Calu3 (cell line): ENCODE data around the gene ADAM19. TPM values are rescaled to one million over a fixed set of nuclear protein-coding genes. Genes with fewer than 3 reads are reported as not detected.

ENCODE experiments used
- BruUV-seq: library from RNA; stranded (reverse); fragments of 400-500 nt; replicated peaks from 2 replicates; lab custom pipeline; 2021; lab: Mats Ljungman, UMichigan
- CTCF ChIA-PET: fragments of 300-600 bp; sonication (Branson Sonifier 250); formaldehyde crosslinking; loops from one replicate; lab custom pipeline; 2022; ENCODE audit warnings: antibody characterized with exemption; lab: Charles Lee
- DNase-seq: peaks from one replicate; pipeline ENCODE4 v3.0.0; 2022
- H3K27ac Mint-ChIP-seq: one replicate; pipeline ENCODE4 v1.8.0; 2022; ENCODE audit warnings: mixed read lengths; ENCODE audit not compliant: unreplicated experiment
- H3K27me3 Mint-ChIP-seq: one replicate; pipeline ENCODE4 v1.8.0; 2022; ENCODE audit warnings: mixed read lengths; ENCODE audit not compliant: unreplicated experiment
- H3K36me3 Mint-ChIP-seq: one replicate; pipeline ENCODE4 v1.8.0; 2022; ENCODE audit warnings: mild to moderate bottlenecking, moderate library complexity, mixed read lengths; ENCODE audit not compliant: insufficient read depth, unreplicated experiment
- H3K4me1 Mint-ChIP-seq: one replicate; pipeline ENCODE4 v1.8.0; 2022; ENCODE audit warnings: mild to moderate bottlenecking, low read depth, mixed read lengths; ENCODE audit not compliant: unreplicated experiment
- H3K4me3 Mint-ChIP-seq: one replicate; pipeline ENCODE4 v1.8.0; 2022; ENCODE audit warnings: mild to moderate bottlenecking, low read depth, moderate library complexity, mixed read lengths; ENCODE audit not compliant: unreplicated experiment
- H3K9me3 Mint-ChIP-seq: one replicate; pipeline ENCODE4 v1.8.0; 2022; ENCODE audit warnings: low read depth, mixed read lengths; ENCODE audit not compliant: unreplicated experiment
- intact Hi-C: fragments of 100-400 bp; cut with micrococcal nuclease; formaldehyde crosslinking; loops from one replicate; pipeline ENCODE4 v1.10.0; 2022; ENCODE audit not compliant: unreplicated experiment
- total RNA-seq: library from RNA; stranded (reverse); gene quantifications from 2 replicates; pipeline ENCODE4 v1.2.3, GENCODE V29; 2022
- TF ChIP-seq, protein P1 (sequence below): fragments of 200-600 bp; IDR thresholded peaks from one replicate; pipeline ENCODE4 v1.8.0; 2022; ENCODE audit warnings: antibody characterized with exemption; ENCODE audit not compliant: unreplicated experiment

ADAM19 gene
- total RNA-seq, 1 experiment from 2014 or later: 16.2 TPM

DNA sequence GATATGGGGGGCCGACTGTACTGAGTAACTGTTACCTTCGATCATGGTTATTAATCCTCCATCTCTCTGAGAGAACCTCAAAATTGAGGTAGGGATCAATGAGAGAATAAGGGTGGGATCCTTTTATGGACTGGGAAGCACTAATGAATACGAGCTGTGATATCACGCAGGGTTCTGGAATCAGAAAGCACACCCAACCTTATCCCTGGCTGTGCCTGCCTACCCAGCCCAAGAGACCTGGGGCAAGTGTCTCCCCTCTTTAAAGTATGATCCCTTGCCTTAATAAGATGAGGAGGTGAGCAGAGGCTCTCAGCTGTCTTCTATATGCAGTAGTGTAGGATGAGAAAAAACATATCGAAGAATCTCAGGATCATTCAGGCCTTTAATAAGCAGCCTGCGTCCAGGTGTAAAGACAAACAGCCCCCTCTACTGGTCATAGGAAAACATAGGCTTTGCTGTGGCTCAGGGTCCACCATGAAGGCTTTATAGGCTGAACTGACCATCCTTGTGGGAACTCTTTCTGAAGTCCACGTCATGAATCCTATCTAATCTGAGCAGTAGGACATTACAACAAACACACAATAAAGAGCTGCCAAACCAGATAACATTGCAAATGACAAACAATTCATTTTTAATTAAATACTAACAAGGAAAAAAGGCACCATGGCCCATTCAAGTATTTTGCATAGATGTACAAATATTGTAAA lies 98.7 kb downstream of the ADAM19 start:
- Mint-ChIP-seq H3K36me3 (no peaks in the 10 kb centered on the region), H3K9me3 (no peaks in the 10 kb centered on the region), H3K4me3 (no peak overlapping the region), H3K4me1 (peaks cover 8% of the 10 kb centered on the region), H3K27ac (no peak overlapping the region), H3K27me3 (no peaks in the 10 kb centered on the region)
- CTCF ChIA-PET: interaction anchor here (0.7 to 2.1 kb wide), 8 partner anchors 17 to 266 kb away, joined by 3 to 10 read pairs (median 4); partner anchors contain the start of genes LSM11 and NIPAL4
- TF ChIP-seq, protein P1, sequence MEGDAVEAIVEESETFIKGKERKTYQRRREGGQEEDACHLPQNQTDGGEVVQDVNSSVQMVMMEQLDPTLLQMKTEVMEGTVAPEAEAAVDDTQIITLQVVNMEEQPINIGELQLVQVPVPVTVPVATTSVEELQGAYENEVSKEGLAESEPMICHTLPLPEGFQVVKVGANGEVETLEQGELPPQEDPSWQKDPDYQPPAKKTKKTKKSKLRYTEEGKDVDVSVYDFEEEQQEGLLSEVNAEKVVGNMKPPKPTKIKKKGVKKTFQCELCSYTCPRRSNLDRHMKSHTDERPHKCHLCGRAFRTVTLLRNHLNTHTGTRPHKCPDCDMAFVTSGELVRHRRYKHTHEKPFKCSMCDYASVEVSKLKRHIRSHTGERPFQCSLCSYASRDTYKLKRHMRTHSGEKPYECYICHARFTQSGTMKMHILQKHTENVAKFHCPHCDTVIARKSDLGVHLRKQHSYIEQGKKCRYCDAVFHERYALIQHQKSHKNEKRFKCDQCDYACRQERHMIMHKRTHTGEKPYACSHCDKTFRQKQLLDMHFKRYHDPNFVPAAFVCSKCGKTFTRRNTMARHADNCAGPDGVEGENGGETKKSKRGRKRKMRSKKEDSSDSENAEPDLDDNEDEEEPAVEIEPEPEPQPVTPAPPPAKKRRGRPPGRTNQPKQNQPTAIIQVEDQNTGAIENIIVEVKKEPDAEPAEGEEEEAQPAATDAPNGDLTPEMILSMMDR: peak; percentile 84
- DNase-seq: peak; percentile 63
- intact Hi-C loops: loop anchor here (1.0 to 2.0 kb wide), 7 partner anchors 46 to 328 kb away; no protein-coding TSS in a partner anchor
- BruUV-seq: no TSS peak

DNA sequence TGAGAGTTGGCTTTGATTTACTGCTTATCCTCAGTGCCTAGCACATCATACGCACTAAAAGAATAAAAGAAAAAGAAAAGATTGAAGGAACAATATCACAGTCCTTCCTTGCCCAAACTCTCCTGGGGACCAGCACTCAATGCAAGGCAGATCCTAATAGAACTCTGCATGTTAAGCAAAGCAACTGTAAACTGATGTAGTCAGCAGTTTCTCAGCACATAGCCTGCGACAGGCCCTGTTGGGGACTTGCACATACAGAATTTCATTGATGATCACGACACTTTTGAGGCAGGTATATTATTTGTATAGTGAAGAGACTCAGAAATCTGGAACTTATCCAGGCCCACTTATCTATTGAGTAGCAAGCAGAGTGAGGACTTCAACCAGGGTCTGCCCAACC lies 100.1 kb downstream of the ADAM19 start:
- Mint-ChIP-seq H3K36me3 (no peaks in the 10 kb centered on the region), H3K4me3 (no peak overlapping the region), H3K27ac (no peak overlapping the region), H3K9me3 (no peaks in the 10 kb centered on the region), H3K27me3 (no peaks in the 10 kb centered on the region), H3K4me1 (peaks cover 8% of the 10 kb centered on the region)
- DNase-seq: no peak
- TF ChIP-seq, protein P1: no peak
- intact Hi-C loops: no loop called here
- CTCF ChIA-PET: interaction anchor here (0.7 kb wide), 1 partner anchor 96 kb away, joined by 3 read pairs; no protein-coding TSS in a partner anchor
- no TSS peak for BruUV-seq

DNA sequence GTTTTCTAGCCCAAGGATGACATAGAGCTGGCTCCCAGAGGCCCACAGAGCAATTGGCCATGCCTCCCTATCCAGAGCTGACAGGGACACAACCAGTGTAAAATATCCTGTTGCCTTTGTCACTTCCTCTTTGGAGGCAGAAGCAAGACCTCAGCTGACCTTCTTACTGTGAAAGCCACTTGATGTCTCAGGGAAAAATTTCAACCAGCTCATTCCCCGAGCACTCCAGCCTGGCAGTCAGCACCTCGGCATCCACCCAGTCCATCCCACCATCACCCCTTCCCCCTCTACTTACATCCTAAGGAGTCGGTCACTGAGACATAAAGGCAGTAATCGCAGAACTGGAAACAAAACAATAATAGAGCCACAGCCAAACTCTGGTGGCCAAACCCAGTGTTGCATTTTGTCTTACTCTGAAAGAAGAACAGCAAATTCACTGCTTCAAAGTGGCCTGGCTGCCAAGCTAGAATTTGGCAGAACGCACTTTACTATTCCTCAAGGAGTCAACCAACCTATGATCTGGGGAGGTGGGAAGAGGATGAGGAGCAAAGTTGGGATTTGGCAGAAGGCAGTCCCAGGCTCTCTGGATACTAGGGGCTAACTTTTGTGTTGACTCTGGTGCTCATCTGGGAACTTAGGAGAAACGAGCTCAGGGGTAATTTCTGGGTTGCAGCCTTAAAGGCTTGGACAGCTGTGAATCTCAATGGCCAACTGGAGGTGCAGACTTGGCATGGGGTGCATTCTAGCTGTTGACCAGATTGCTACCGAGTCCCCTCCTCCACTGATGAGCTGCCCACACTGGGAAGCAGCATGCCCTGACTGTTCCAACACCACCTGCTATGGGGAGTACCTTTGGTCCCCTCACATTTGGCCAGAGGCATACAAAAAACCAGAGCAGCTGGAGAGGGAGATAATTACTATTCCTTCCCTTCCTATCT lies 101.9 kb downstream of the ADAM19 start:
- no peaks in the 10 kb centered on the region for H3K9me3 Mint-ChIP-seq
- H3K27me3 Mint-ChIP-seq: no peaks in the 10 kb centered on the region
- TF ChIP-seq, protein P1: no peak
- intact Hi-C loops: no loop called here
- no peak for DNase-seq
- BruUV-seq: no TSS peak
- H3K27ac Mint-ChIP-seq: no peak overlapping the region
- H3K4me3 Mint-ChIP-seq: no peak overlapping the region
- H3K4me1 Mint-ChIP-seq: no peaks in the 10 kb centered on the region
- no peaks in the 10 kb centered on the region for H3K36me3 Mint-ChIP-seq
- CTCF ChIA-PET: interaction anchor here (0.7 to 0.9 kb wide), 4 partner anchors 41 to 1808 kb away, joined by 3 to 5 read pairs (median 3); partner anchors contain the start of gene MED7

DNA sequence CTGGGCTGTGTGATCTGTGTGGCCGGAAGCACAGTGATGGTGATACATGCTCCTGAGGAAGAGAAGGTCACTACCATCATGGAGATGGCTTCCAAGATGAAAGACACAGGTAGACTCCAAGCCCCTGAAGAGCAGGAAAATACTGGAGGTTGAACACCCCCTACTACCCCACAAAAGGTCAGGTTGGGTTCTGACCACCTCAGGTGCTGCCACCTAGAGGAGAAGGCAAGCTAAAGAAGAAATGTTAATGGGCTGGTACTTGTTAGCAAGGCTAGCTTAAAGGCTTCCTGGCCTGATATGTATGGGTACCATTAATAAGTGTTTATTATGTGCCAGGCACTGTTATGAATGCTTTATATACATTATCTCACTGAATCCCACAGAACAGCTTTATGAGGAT lies 103.9 kb downstream of the ADAM19 start:
- peak; percentile 57 for DNase-seq
- no TSS peak for BruUV-seq
- no peaks in the 10 kb centered on the region for H3K4me1 Mint-ChIP-seq
- no peaks in the 10 kb centered on the region for H3K9me3 Mint-ChIP-seq
- H3K36me3 Mint-ChIP-seq: no peaks in the 10 kb centered on the region
- H3K27me3 Mint-ChIP-seq: no peaks in the 10 kb centered on the region
- no peak overlapping the region for H3K27ac Mint-ChIP-seq
- intact Hi-C loops: loop anchor here (1.0 kb wide), 1 partner anchor 40 kb away; no protein-coding TSS in a partner anchor
- no peak overlapping the region for H3K4me3 Mint-ChIP-seq
- CTCF ChIA-PET: interaction anchor here (0.7 to 1.5 kb wide), 14 partner anchors 9 to 272 kb away, joined by 3 to 20 read pairs (median 4); partner anchors contain the start of gene LSM11
- TF ChIP-seq, protein P1: peak; percentile 81
